Measurements from ENCODE around the gene TMPO.

DNA sequence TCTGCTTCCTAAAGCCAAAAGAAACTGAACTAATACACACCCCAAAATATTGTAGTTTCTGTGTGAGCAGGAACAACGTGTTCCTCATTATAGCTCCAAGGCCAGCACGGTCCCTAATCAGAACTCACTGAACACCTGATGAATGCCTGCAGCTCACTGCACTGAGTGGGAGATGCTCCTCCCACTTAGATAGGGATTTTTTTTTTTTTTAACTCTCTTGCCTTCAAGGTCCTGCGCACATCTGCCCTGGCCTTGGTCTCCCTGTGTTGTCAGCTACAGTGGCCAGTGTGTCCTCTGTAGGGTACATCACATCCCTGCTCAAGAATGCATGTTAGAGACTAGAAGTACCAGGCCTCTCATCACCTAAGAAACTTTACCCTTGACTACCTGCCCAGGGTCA is 44.3 kb upstream of the TMPO start:
- TF ChIP-seq, protein P1, sequence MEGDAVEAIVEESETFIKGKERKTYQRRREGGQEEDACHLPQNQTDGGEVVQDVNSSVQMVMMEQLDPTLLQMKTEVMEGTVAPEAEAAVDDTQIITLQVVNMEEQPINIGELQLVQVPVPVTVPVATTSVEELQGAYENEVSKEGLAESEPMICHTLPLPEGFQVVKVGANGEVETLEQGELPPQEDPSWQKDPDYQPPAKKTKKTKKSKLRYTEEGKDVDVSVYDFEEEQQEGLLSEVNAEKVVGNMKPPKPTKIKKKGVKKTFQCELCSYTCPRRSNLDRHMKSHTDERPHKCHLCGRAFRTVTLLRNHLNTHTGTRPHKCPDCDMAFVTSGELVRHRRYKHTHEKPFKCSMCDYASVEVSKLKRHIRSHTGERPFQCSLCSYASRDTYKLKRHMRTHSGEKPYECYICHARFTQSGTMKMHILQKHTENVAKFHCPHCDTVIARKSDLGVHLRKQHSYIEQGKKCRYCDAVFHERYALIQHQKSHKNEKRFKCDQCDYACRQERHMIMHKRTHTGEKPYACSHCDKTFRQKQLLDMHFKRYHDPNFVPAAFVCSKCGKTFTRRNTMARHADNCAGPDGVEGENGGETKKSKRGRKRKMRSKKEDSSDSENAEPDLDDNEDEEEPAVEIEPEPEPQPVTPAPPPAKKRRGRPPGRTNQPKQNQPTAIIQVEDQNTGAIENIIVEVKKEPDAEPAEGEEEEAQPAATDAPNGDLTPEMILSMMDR (IDR thresholded peaks at IDR 0.05), result no peak
- TF ChIP-seq POLR2A (IDR thresholded peaks at IDR 0.05), result no peak

Data from esophagus squamous epithelium (tissue), 4 donors.